ENCODE results near the gene SEMA4D. TPM values are rescaled to one million over a fixed set of nuclear protein-coding genes. Genes with fewer than 3 reads are reported as not detected.

SEMA4D gene
- total RNA-seq, 2 experiments from 2014 or later: 159 to 161 TPM

GRCh38 chr9:89436326-89436725 lies 61.6 kb downstream of the SEMA4D start:
- Mint-ChIP-seq H3K36me3 (peaks cover 17% of the 10 kb centered on the region), H3K4me3 (no peak overlapping the region), H3K4me1 (ENCODE audit: low read depth) (peaks cover 81% of the 10 kb centered on the region), H3K27ac (no peak overlapping the region), H3K27me3 (no peaks in the 10 kb centered on the region), H3K9me3 (no peaks in the 10 kb centered on the region)
- intact Hi-C loops (cut with micrococcal nuclease): no loop called here
- CTCF ChIA-PET: interaction anchor here (1.3 kb wide), 1 partner anchor 113 kb away, joined by 6 read pairs; no protein-coding TSS in a partner anchor
- DNase-seq: no peak
- POLR2A ChIA-PET: no interaction called here

- Mint-ChIP-seq H3K27ac (peak overlapping the region; percentile 75), H3K36me3 (peaks cover 8% of the 10 kb centered on the region), H3K27me3 (no peaks in the 10 kb centered on the region), H3K9me3 (no peaks in the 10 kb centered on the region), H3K4me3 (no peak overlapping the region), H3K4me1 (ENCODE audit: low read depth) (peaks cover 79% of the 10 kb centered on the region)
- no peak for DNase-seq
- intact Hi-C loops (cut with micrococcal nuclease): no loop called here
- POLR2A ChIA-PET: no interaction called here
- CTCF ChIA-PET: interaction anchor here (0.6 kb wide), 1 partner anchor 119 kb away, joined by 3 read pairs; no protein-coding TSS in a partner anchor
These were observed 62.7 kb downstream of the SEMA4D start for GRCh38 chr9:89435071-89435823.

GRCh38 chr9:89434636-89435035 lies 63.3 kb downstream of the SEMA4D start:
- peak overlapping the region; percentile 75 for H3K27ac Mint-ChIP-seq
- H3K9me3 Mint-ChIP-seq: no peaks in the 10 kb centered on the region
- CTCF ChIA-PET: interaction anchor here (0.6 to 0.9 kb wide), 2 partner anchors 114 to 118 kb away, joined by 3 read pairs; no protein-coding TSS in a partner anchor
- POLR2A ChIA-PET: no interaction called here
- H3K4me1 Mint-ChIP-seq (ENCODE audit: low read depth): peaks cover 79% of the 10 kb centered on the region
- H3K27me3 Mint-ChIP-seq: no peaks in the 10 kb centered on the region
- H3K36me3 Mint-ChIP-seq: peaks cover 6% of the 10 kb centered on the region
- intact Hi-C loops (cut with micrococcal nuclease): no loop called here
- no peak overlapping the region for H3K4me3 Mint-ChIP-seq
- no peak for DNase-seq

GRCh38 chr9:89433826-89434225 lies 64.1 kb downstream of the SEMA4D start:
- intact Hi-C loops (cut with micrococcal nuclease): no loop called here
- ChIA-PET CTCF (interaction anchor here (0.9 kb wide), 1 partner anchor 115 kb away, joined by 3 read pairs; no protein-coding TSS in a partner anchor), POLR2A (no interaction called here)
- H3K4me1 Mint-ChIP-seq (ENCODE audit: low read depth): peaks cover 79% of the 10 kb centered on the region
- DNase-seq: no peak
- H3K36me3 Mint-ChIP-seq: peaks cover 6% of the 10 kb centered on the region
- H3K27ac Mint-ChIP-seq: no peak overlapping the region
- H3K4me3 Mint-ChIP-seq: no peak overlapping the region
- H3K9me3 Mint-ChIP-seq: no peaks in the 10 kb centered on the region
- no peaks in the 10 kb centered on the region for H3K27me3 Mint-ChIP-seq

GRCh38 chr9:89432986-89433530 lies 64.9 kb downstream of the SEMA4D start:
- no peak overlapping the region for H3K4me3 Mint-ChIP-seq
- no peak overlapping the region for H3K27ac Mint-ChIP-seq
- ChIA-PET POLR2A (no interaction called here), CTCF (no interaction called here)
- intact Hi-C loops (cut with micrococcal nuclease): no loop called here
- no peaks in the 10 kb centered on the region for H3K27me3 Mint-ChIP-seq
- H3K4me1 Mint-ChIP-seq (ENCODE audit: low read depth): peaks cover 83% of the 10 kb centered on the region
- peaks cover 6% of the 10 kb centered on the region for H3K36me3 Mint-ChIP-seq
- H3K9me3 Mint-ChIP-seq: no peaks in the 10 kb centered on the region
- DNase-seq: no peak

GRCh38 chr9:89431930-89432725 lies 65.8 kb downstream of the SEMA4D start:
- no peak overlapping the region for H3K4me3 Mint-ChIP-seq
- peaks cover 83% of the 10 kb centered on the region for H3K4me1 Mint-ChIP-seq (ENCODE audit: low read depth)
- no peaks in the 10 kb centered on the region for H3K9me3 Mint-ChIP-seq
- no peak for DNase-seq
- intact Hi-C loops (cut with micrococcal nuclease): no loop called here
- H3K27me3 Mint-ChIP-seq: no peaks in the 10 kb centered on the region
- POLR2A ChIA-PET: interaction anchor here (0.6 kb wide), 1 partner anchor 49 kb away, joined by 3 read pairs; no protein-coding TSS in a partner anchor
- CTCF ChIA-PET: interaction anchor here (1.3 to 6.5 kb wide), 3 partner anchors 21 to 117 kb away, joined by 3 to 120 read pairs (median 31); no protein-coding TSS in a partner anchor
- H3K36me3 Mint-ChIP-seq: peaks cover 6% of the 10 kb centered on the region
- H3K27ac Mint-ChIP-seq: peak overlapping the region; percentile 35

GRCh38 chr9:89430995-89431394 lies 66.9 kb downstream of the SEMA4D start:
- H3K4me3 Mint-ChIP-seq: no peak overlapping the region
- H3K4me1 Mint-ChIP-seq (ENCODE audit: low read depth): peaks cover 83% of the 10 kb centered on the region
- intact Hi-C loops (cut with micrococcal nuclease): no loop called here
- CTCF ChIA-PET: interaction anchor here (1.0 to 6.5 kb wide), 5 partner anchors 14 to 118 kb away, joined by 3 to 120 read pairs (median 4); no protein-coding TSS in a partner anchor
- no peaks in the 10 kb centered on the region for H3K9me3 Mint-ChIP-seq
- POLR2A ChIA-PET: interaction anchor here (0.6 to 1.8 kb wide), 3 partner anchors 9 to 56 kb away, joined by 3 to 4 read pairs (median 4); no protein-coding TSS in a partner anchor
- no peak overlapping the region for H3K27ac Mint-ChIP-seq
- DNase-seq: no peak
- H3K27me3 Mint-ChIP-seq: no peaks in the 10 kb centered on the region
- H3K36me3 Mint-ChIP-seq: peaks cover 9% of the 10 kb centered on the region

GRCh38 chr9:89428901-89429890 lies 68.7 kb downstream of the SEMA4D start:
- Mint-ChIP-seq H3K27ac (peak overlapping the region; percentile 100), H3K36me3 (peaks cover 13% of the 10 kb centered on the region), H3K4me3 (no peak overlapping the region), H3K9me3 (no peaks in the 10 kb centered on the region), H3K4me1 (ENCODE audit: low read depth) (peaks cover 87% of the 10 kb centered on the region), H3K27me3 (no peaks in the 10 kb centered on the region)
- DNase-seq: peak; percentile 76
- POLR2A ChIA-PET: interaction anchor here (0.7 to 2.8 kb wide), 7 partner anchors 11 to 119 kb away, joined by 3 to 14 read pairs (median 4); no protein-coding TSS in a partner anchor
- intact Hi-C loops (cut with micrococcal nuclease): loop anchor here (1.0 kb wide), 1 partner anchor 120 kb away; no protein-coding TSS in a partner anchor
- CTCF ChIA-PET: interaction anchor here (0.6 to 6.5 kb wide), 38 partner anchors 9 to 673 kb away, joined by 3 to 120 read pairs (median 4); no protein-coding TSS in a partner anchor

- ChIA-PET POLR2A (interaction anchor here (1.0 to 2.8 kb wide), 9 partner anchors 10 to 51 kb away, joined by 3 to 17 read pairs (median 4); no protein-coding TSS in a partner anchor), CTCF (interaction anchor here (0.9 to 6.5 kb wide), 23 partner anchors 9 to 131 kb away, joined by 3 to 120 read pairs (median 7); no protein-coding TSS in a partner anchor)
- no peaks in the 10 kb centered on the region for H3K27me3 Mint-ChIP-seq
- H3K4me3 Mint-ChIP-seq: no peak overlapping the region
- H3K36me3 Mint-ChIP-seq: peaks cover 16% of the 10 kb centered on the region
- no peak for DNase-seq
- peaks cover 3% of the 10 kb centered on the region for H3K9me3 Mint-ChIP-seq
- intact Hi-C loops (cut with micrococcal nuclease): no loop called here
- peaks cover 92% of the 10 kb centered on the region for H3K4me1 Mint-ChIP-seq (ENCODE audit: low read depth)
- peak overlapping the region; percentile 100 for H3K27ac Mint-ChIP-seq
These were observed 69.6 kb downstream of the SEMA4D start for GRCh38 chr9:89428222-89428761.

- Mint-ChIP-seq H3K27ac (peak overlapping the region; percentile 100), H3K9me3 (peaks cover 3% of the 10 kb centered on the region), H3K4me1 (ENCODE audit: low read depth) (peaks cover 97% of the 10 kb centered on the region), H3K27me3 (no peaks in the 10 kb centered on the region), H3K4me3 (peak overlapping the region; percentile 44), H3K36me3 (peaks cover 16% of the 10 kb centered on the region)
- CTCF ChIA-PET: interaction anchor here (1.0 to 6.5 kb wide), 11 partner anchors 9 to 122 kb away, joined by 3 to 120 read pairs (median 8); no protein-coding TSS in a partner anchor
- peak; percentile 92 for DNase-seq
- POLR2A ChIA-PET: interaction anchor here (1.0 to 2.8 kb wide), 9 partner anchors 9 to 52 kb away, joined by 3 to 17 read pairs (median 4); no protein-coding TSS in a partner anchor
- intact Hi-C loops (cut with micrococcal nuclease): loop anchor here (2.0 kb wide), 1 partner anchor 109 kb away; no protein-coding TSS in a partner anchor
These were observed 70.2 kb downstream of the SEMA4D start for GRCh38 chr9:89427621-89428221.

All from activated CD4-positive, alpha-beta memory T cell treated with anti-CD3 and anti-CD28 coated beads for 36 hours (primary cell).